ENCODE measurements around the gene E2F2. TPM values are rescaled to one million over a fixed set of nuclear protein-coding genes. Genes with fewer than 3 reads are reported as not detected.
A peak's percentile ranks its signal among the peaks of the same experiment; 100 is the strongest.

The E2F2 gene
- polyA plus RNA-seq, 1 of the 3 experiments (the other 2 are of a cell fraction) = 0.43 TPM

- H4K20me1 ChIP-seq (ENCODE audit: insufficient read depth) = no peaks in the 10 kb centered on the region
- CTCF ChIA-PET = interaction anchor here (0.6 to 6.8 kb wide), 6 partner anchors 18 to 70 kb away, joined by 3 to 41 read pairs (median 6); no protein-coding TSS in a partner anchor
- no peaks in the 10 kb centered on the region for H3K79me2 ChIP-seq (ENCODE audit: insufficient read depth)
- peaks cover 19% of the 10 kb centered on the region for H3F3A ChIP-seq (replicated peaks; ENCODE audit: insufficient read depth)
- DNase-seq = peak; percentile 65
- no peaks in the 10 kb centered on the region for H3K9me3 ChIP-seq
- H3K36me3 ChIP-seq (replicated peaks in 1 of 2; ENCODE audit: control insufficient read depth in 1 of 2, insufficient read depth in 2 of 2, low read length in 1 of 2) = no peaks in the 10 kb centered on the region
- peak overlapping the region; percentile 70; the same call in 1 of the 2 replicates for H3K9ac ChIP-seq
- H3K4me3 ChIP-seq (ENCODE audit: low read depth in 2 of 2, low read length in 1 of 2) = peak overlapping the region; percentile 49 to 51; a peak in 3 of 4 replicates
- peak overlapping the region; percentile 67 for H3K4me2 ChIP-seq
- H2AFZ ChIP-seq (ENCODE audit: low read depth) = peak overlapping the region; percentile 97
- peak overlapping the region; percentile 57 to 79 for H3K27ac ChIP-seq (ENCODE audit: low read depth in 2 of 2, low read length in 1 of 2)
- TF ChIP-seq GATA2 (CRISPR knock-in tag; IDR thresholded peaks at IDR 0.05) = peak; percentile 13; the same call in 1 of the 2 replicates
- TF ChIP-seq YY1 (IDR thresholded peaks at IDR 0.05; ENCODE audit: low read depth) = no peak
- TF ChIP-seq, protein P1, sequence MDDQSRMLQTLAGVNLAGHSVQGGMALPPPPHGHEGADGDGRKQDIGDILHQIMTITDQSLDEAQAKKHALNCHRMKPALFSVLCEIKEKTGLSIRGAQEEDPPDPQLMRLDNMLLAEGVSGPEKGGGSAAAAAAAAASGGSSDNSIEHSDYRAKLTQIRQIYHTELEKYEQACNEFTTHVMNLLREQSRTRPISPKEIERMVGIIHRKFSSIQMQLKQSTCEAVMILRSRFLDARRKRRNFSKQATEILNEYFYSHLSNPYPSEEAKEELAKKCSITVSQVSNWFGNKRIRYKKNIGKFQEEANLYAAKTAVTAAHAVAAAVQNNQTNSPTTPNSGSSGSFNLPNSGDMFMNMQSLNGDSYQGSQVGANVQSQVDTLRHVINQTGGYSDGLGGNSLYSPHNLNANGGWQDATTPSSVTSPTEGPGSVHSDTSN (IDR thresholded peaks at IDR 0.05) = no peak
- no peaks in the 10 kb centered on the region for H3K27me3 ChIP-seq (ENCODE audit: insufficient read depth)
- POLR2A ChIA-PET = interaction anchor here (1.1 to 2.0 kb wide), 4 partner anchors 9 to 30 kb away, joined by 4 to 13 read pairs (median 7); partner anchors contain the start of gene ID3
- WGBS (ENCODE audit: low lambda C conversion rate) = 60% methylated on average over 16 of the region's 16 CpGs
- peaks cover 12 to 24% of the 10 kb centered on the region in 2 experiments for H3K4me1 ChIP-seq (ENCODE audit: control insufficient read depth in 1 of 2, insufficient read depth in 2 of 2, low read depth in 1 of 2, low read length in 1 of 2)
- H3K9me2 ChIP-seq = no peaks in the 10 kb centered on the region
Observed at GRCh38 chr1:23568608-23569383, 37.8 kb upstream of the E2F2 start.

DNA sequence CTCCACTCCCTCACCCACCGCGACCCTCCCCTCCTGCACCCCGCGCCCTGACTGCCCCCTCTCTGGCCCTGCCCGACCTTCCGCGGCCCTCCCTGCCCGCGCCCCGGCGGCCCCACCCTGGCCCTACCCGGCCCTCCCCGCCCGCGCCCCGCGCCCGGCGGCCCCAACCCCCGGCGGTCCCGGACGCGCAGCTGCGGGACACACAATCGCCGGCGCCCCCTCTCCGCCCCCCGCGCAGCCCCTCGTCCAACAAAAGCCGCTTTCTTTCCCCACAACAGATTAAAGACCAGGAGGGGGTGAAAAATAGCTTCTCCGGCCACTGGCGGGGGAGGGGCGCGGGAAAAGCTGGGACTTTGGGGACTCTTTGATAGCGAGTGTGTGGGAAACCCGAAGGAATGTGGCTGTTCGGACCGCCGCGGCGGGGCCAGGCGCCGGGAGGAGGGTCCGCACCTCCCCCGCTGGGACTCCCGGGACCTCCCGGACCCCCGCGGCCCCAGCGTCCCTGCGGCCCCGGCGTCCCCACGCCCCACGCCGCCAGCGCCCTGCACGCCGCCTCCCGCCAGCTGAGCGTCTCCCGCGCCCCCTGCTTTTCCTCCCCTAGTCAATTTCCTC, 37.1 kb upstream of the E2F2 start:
- DNase-seq = peak; percentile 77
- peak overlapping the region; percentile 70; the same call in 1 of the 2 replicates for H3K9ac ChIP-seq

More for the DNA sequence above, 37.1 kb upstream of the E2F2 start:
- Histone ChIP-seq H3F3A (replicated peaks; ENCODE audit: insufficient read depth) (peaks cover 21% of the 10 kb centered on the region), H3K27ac (ENCODE audit: low read depth in 2 of 2, low read length in 1 of 2) (peak overlapping the region; percentile 57 to 79), H3K9me3 (no peaks in the 10 kb centered on the region), H3K4me1 (ENCODE audit: control insufficient read depth in 1 of 2, insufficient read depth in 2 of 2, low read depth in 1 of 2, low read length in 1 of 2) (peaks cover 15 to 31% of the 10 kb centered on the region in 2 experiments), H3K9me2 (no peaks in the 10 kb centered on the region), H4K20me1 (ENCODE audit: insufficient read depth) (no peaks in the 10 kb centered on the region), H2AFZ (ENCODE audit: low read depth) (peak overlapping the region; percentile 97), H3K27me3 (ENCODE audit: insufficient read depth) (no peaks in the 10 kb centered on the region), H3K79me2 (ENCODE audit: insufficient read depth) (no peaks in the 10 kb centered on the region), H3K4me3 (ENCODE audit: low read depth in 2 of 2, low read length in 1 of 2) (peak overlapping the region; percentile 49 to 51; a peak in 3 of 4 replicates), H3K4me2 (peak overlapping the region; percentile 67), H3K36me3 (replicated peaks in 1 of 2; ENCODE audit: control insufficient read depth in 1 of 2, insufficient read depth in 2 of 2, low read length in 1 of 2) (no peaks in the 10 kb centered on the region)
- POLR2A ChIA-PET = interaction anchor here (1.1 to 2.0 kb wide), 4 partner anchors 9 to 30 kb away, joined by 4 to 13 read pairs (median 7); partner anchors contain the start of gene ID3
- TF ChIP-seq ELF1 (IDR thresholded peaks at IDR 0.05) (no peak), GATA2 (CRISPR knock-in tag; IDR thresholded peaks at IDR 0.05) (no peak), NFIC (IDR thresholded peaks at IDR 0.05; ENCODE audit: borderline replicate concordance) (no peak), USF1 (IDR thresholded peaks at IDR 0.05; ENCODE audit: borderline replicate concordance, low read depth) (no peak), FOXJ3 (CRISPR knock-in tag; IDR thresholded peaks at IDR 0.05) (no peak)
- CTCF ChIA-PET = interaction anchor here (0.6 to 6.8 kb wide), 4 partner anchors 18 to 70 kb away, joined by 3 to 41 read pairs (median 4); no protein-coding TSS in a partner anchor
- 22% methylated on average over 20 of the region's 66 CpGs for WGBS (ENCODE audit: low lambda C conversion rate)

Data from SK-N-SH (cell line).